GM11168 (cell line): ENCODE measurements around the gene MYO1E.
"Not testable (repeated sequence)": the region's sequence is repeated elsewhere in the genome, so short reads cannot be mapped to it uniquely, and the experiment has no call there.

ENCODE experiments used
- in situ Hi-C: fragments of 300-500 bp; cut with MboI; formaldehyde crosslinking; loops from one replicate; pipeline ENCODE4 v1.12.0; 2022; ENCODE audit warnings: low sequenced_read_pairs; ENCODE audit not compliant: unreplicated experiment

The MYO1E gene

DNA sequence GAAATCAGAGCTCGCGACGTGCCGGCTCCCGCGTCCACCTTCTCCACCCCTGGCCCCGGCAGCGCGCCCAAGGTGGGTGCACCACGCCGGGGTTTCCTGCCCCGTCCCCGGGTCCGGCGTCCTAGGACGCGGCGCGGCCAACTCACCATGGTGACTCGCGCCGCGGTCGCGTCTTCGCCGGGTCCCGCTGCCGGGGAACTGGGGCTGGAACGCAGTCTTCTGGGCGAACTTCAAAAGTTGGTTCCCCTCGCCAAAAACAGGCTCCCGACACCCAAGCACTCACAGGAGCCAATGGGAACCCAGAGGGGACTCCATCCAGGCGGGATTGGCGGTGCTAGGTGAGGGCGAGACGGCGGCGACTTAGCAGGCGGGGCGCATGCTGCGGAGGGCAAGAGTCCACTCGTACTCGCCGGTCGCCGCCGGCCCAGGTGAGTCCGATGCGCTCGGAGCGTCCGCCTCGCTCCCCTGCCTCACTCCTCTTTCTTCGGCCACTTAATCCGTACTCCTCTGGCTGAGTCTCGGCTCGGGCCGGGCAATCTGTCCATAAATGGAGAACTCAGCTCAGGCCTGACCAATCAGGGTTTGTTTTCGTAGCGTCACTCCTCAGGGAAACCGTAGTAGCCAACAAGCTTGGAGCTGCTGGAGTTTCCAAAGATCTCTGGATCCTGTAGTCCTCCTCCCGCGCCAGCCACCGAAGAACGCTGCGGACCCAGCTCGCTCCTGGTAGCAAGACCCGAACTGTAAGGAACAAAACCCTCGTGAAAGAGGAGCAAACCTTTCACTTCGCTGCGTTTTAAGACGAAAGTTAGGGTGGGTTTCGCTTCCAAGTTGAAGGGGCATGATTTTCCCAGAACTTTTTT is at the start of gene MYO1E:
Gene MYO1E, minus strand, starts transcription at position 520 of the 860 bp plus-strand sequence. Its CDS starts 371 bp downstream, at position 149.
- in situ Hi-C loops, result loop anchor here (5.0 to 10.0 kb wide), 2 partner anchors 35 to 198 kb away; no protein-coding TSS in a partner anchor

DNA sequence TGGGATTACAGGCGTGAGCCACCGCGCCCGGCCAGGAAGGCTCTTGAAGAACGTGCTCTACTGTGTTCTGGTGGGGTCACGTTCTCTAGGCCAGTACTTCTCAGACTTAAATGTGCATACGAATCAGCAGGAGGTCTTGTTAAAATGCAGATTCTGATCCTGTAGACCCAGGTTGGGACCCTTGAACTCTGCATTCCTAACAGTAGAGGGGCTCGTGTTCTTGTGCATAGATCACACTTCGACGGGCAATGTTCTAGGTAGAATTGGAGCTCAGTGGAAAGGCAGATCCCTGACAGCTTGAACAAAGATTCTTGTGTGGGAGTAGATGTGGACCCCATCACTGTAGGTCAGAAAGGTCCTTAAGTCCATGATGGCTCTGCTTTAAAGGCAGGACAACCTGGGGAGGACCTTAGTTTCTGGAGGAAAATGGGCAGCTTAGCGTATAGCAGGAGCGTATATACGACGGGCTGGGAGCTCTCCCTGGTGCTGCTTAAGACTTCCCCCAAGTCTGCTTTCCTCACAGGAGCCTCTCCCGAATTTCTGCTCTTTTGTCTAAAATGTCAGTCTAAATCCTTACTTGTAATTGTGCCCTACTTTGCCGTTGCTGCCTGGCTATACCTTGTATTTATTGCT is 48.4 kb upstream of the MYO1E start:
- in situ Hi-C loops, result no loop called here

DNA sequence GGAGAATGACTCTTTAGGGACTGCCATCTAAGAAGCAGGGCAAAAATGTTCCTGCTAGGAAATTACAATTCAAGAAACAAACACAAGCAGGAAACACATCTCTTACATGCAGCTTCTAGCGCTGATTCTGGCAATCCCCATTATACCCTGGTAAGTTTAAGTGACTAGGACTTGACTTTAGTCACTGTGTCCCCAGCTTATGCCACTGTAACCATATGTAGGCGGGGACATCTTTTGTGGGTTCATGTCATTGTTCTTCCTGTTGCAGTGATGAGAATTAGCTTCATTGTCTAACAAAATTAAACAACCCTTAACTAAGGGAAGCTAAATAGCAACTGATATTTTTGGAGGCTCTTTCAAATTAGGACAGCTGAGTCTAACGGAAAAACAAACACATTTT is 47.4 kb upstream of the MYO1E start:
- in situ Hi-C loops, result no loop called here

DNA sequence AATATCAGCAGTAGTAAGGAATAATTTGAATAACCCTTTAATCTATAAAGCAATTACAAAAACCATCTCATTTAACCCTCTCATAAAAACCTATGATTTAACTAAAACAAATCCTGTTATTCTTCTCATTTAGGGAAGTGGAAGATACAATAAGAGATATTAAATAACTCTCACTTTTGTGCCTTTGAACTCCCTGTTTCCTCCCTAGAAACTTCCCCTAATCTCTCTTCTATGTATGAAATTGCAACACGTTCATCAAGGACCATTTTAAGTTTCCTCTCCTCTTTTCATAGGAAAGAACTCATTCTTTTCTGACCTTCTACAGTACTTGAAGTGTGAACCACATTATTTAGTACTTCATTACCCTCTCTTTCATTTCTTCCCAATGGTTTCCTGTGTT is 46.5 kb upstream of the MYO1E start:
- in situ Hi-C loops, result no loop called here

GRCh38 chr15:59416816-59417215 is 44.1 kb upstream of the MYO1E start:
- in situ Hi-C loops, result no loop called here

GRCh38 chr15:59413577-59413976 is 40.9 kb upstream of the MYO1E start:
- in situ Hi-C loops, result no loop called here

DNA sequence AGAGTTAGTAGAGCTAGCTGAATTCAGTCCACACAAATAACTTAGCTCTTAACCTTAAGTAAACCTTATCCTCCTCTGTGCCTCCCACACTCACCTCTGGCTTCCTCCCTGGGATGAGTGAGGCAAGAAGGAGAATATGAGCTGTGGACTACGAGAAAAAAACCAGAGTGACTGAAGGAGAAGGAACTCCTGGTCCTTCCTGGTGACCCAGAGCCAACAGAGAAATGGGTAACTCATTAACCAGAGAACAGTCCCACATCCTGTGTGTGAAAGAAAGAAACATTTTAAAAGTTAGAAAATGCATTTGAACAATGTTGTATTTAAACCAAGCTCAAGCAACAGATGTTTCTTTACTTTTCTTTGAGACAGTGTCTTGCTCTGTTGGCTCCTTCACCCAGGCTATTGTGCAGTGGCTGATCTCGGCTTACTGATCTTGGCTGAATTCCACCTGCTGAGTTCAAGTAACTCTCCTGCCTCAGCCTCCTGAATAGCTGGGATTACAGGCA is 37.8 kb upstream of the MYO1E start:
- in situ Hi-C loops, result no loop called here

DNA sequence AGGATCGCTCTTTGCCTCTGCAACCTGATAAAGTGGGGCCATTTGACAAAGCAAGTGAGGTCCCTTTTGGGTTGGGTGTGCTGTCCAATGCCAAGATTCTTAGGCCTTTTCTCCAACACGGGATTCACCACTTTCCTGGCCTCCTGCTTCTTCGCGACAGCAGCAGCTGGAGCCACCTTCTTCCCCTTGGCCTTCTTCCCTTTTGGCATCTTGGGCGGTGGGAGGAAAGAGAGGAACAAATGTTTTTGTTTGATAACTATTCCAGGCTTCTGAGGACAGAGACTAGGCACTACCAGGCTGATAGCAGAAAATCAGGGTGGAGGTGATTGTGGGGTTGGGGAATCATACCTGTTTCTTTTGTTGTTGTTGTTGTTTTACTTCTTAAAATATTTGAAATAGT is 35.3 kb upstream of the MYO1E start:
- in situ Hi-C loops, result loop anchor here (5.0 kb wide), 1 partner anchor 36 kb away; the partner anchor contains the start of gene MYO1E

DNA sequence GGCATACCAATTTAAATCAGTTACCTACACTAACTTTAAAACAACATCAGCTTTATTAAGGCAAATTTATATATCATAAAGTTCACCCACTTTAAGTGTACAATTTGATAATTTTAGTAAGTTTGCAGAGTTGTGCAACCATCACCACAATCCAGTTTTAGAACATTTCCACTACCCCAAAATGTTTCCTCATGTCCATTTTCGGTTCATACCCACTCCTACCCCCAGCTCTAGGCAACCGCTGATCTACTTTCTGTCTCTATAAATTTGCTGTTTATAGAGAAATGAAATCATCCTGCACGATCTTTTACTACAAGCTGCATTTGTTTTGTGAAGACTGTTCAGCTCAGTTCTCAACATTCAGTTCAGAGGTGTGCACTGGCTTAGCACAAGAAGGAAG is 33.8 kb upstream of the MYO1E start:
- in situ Hi-C loops, result loop anchor here (5.0 kb wide), 1 partner anchor 34 kb away; the partner anchor contains the start of gene MYO1E

- in situ Hi-C loops, result loop anchor here (5.0 kb wide), 1 partner anchor 33 kb away; the partner anchor contains the start of gene MYO1E
Observed at GRCh38 chr15:59405079-59405478, 32.4 kb upstream of the MYO1E start.

DNA sequence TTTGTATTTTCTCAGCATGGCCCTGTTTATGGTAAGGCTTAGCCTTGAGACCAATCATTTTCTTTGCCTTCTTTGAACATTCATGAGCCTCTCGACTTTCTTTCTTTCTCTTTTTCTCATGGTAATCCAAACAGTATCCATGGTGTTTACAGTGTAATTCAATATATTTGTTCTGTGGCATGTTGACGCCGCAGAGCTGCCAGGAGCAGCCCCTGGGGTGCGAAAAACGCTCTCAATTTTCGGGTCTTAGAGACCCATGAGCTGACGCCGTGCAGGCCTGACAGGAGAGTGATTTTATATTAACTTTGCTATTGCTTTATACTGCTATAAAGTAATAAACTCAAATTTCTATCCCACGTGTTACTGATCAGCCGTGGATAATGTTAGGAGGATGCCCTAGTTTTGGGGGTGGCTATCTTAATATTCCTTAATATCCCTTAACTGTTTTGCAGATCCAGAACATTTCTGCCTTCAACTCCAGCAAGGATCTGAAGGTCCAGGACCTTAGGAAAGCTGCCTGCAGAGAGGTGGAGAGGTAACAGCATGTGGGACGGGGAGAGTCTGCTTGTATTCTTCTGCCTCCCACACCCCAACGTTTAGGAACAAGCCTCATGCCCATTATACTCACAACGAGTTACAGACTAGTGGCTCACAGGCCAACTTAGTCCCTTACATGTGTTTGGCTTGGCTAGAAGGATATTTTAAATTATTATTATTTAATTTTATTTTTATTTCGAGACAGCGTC is 29.3 kb upstream of the MYO1E start:
- in situ Hi-C loops, result no loop called here

- in situ Hi-C loops, result not testable (repeated sequence)
Observed at GRCh38 chr15:59401051-59401823, 28.6 kb upstream of the MYO1E start.

GRCh38 chr15:59400103-59400813 is 27.6 kb upstream of the MYO1E start:
- in situ Hi-C loops, result no loop called here

- in situ Hi-C loops, result loop anchor here (25.0 kb wide), 1 partner anchor 88 kb away; no protein-coding TSS in a partner anchor
Observed at GRCh38 chr15:59399465-59400102, 26.9 kb upstream of the MYO1E start.

DNA sequence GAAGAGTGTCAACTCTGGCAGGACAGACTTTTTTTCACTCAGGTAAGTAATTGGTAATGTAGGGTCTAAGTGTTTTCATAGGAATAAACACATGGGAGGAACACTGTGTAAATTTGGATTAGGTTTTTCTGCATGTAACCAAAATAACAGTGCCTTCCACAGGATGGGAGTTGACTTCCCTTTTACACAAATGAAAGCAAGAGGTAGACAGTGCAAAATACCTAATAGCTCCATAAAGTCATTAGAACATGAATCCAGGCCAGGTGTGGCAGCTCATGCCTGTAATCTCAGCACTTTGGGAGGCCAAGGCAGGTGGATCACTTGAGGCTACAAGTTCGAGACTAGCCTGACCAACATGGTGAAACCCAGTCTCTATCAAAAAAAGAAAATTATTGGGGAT is 25.5 kb upstream of the MYO1E start:
- in situ Hi-C loops, result loop anchor here (25.0 kb wide), 1 partner anchor 89 kb away; no protein-coding TSS in a partner anchor

- in situ Hi-C loops, result loop anchor here (25.0 kb wide), 1 partner anchor 91 kb away; no protein-coding TSS in a partner anchor
Observed at GRCh38 chr15:59396679-59397078, 24.0 kb upstream of the MYO1E start.

GRCh38 chr15:59396211-59396610 is 23.5 kb upstream of the MYO1E start:
- in situ Hi-C loops, result loop anchor here (25.0 kb wide), 1 partner anchor 91 kb away; no protein-coding TSS in a partner anchor

GRCh38 chr15:59394166-59394661 is 21.5 kb upstream of the MYO1E start:
- in situ Hi-C loops, result loop anchor here (25.0 kb wide), 1 partner anchor 93 kb away; no protein-coding TSS in a partner anchor
